OCI-LY7 (cell line): ENCODE measurements around the gene CTNNA3. TPM values are rescaled to one million over a fixed set of nuclear protein-coding genes. Genes with fewer than 3 reads are reported as not detected.

Experiments
- BruUV-seq: library from RNA; stranded (reverse); fragments of 400-500 nt; replicated peaks from 2 replicates; lab custom pipeline; 2021; lab: Mats Ljungman, UMichigan
- CTCF ChIA-PET: fragments of 300-600 bp; sonication (Branson Sonifier 250); formaldehyde crosslinking; loops from one replicate; lab custom pipeline; 2022; ENCODE audit warnings: antibody characterized with exemption; ENCODE audit not compliant: unreplicated experiment; lab: Charles Lee
- POLR2A ChIA-PET: fragments of 300-600 bp; sonication (Branson Sonifier 250); formaldehyde crosslinking; loops from one replicate; lab custom pipeline; 2022; ENCODE audit warnings: antibody characterized with exemption; lab: Charles Lee
- DNase-seq: peaks from one replicate; pipeline ENCODE4 v3.0.0-alpha.2; 2015; ENCODE audit warnings: low spot score
- H2AFZ ChIP-seq: fragments of 200-600 bp; sonication (generic), shearing (Covaris generic); 2 replicates; pipeline ENCODE4 v1.6.1; 2014; ENCODE audit warnings: mild to moderate bottlenecking, antibody characterized with exemption, low read length, moderate library complexity
- H3K27ac ChIP-seq: fragments of 200-600 bp; sonication (generic); 2 replicates; pipeline ENCODE4 v1.5.1; 2014; ENCODE audit warnings: mixed run types, low read depth, mild to moderate bottlenecking, moderate library complexity, low read length, inconsistent platforms; ENCODE audit not compliant: poor library complexity, severe bottlenecking
- H3K36me3 ChIP-seq: fragments of 200-600 bp; sonication (generic); 2 replicates; pipeline ENCODE4 v1.6.1; 2014; ENCODE audit warnings: mild to moderate bottlenecking, antibody characterized with exemption, low read length, moderate library complexity, mixed read lengths; ENCODE audit not compliant: insufficient read depth
- H3K4me1 ChIP-seq: fragments of 200-600 bp; sonication (generic); 2 replicates; pipeline ENCODE4 v1.5.1; 2014; ENCODE audit warnings: mild to moderate bottlenecking, low read length; ENCODE audit not compliant: insufficient read depth, poor library complexity, severe bottlenecking
- H3K4me2 ChIP-seq: fragments of 200-600 bp; sonication (generic); 2 replicates; pipeline ENCODE4 v1.6.1; 2014; ENCODE audit warnings: mild to moderate bottlenecking, low read length
- H3K4me3 ChIP-seq: fragments of 200-600 bp; sonication (generic); 2 replicates; pipeline ENCODE4 v1.5.1; 2014; ENCODE audit warnings: mild to moderate bottlenecking, low read depth, low read length; ENCODE audit not compliant: poor library complexity, severe bottlenecking
- H3K79me2 ChIP-seq: fragments of 200-600 bp; sonication (generic); 2 replicates; pipeline ENCODE4 v1.6.1; 2016; ENCODE audit warnings: low read depth, mild to moderate bottlenecking, low read length, moderate library complexity, mixed read lengths; ENCODE audit not compliant: insufficient read depth
- H3K9me2 ChIP-seq: fragments of 200-600 bp; sonication (generic); 2 replicates; pipeline ENCODE4 v1.6.1; 2016; ENCODE audit warnings: mild to moderate bottlenecking, low read length, mixed read lengths; ENCODE audit not compliant: insufficient read depth
- H3K9me3 ChIP-seq: fragments of 200-600 bp; sonication (generic); 2 replicates; pipeline ENCODE4 v1.6.1; 2014; ENCODE audit warnings: mild to moderate bottlenecking, mixed run types, low read length, mixed read lengths
- H4K20me1 ChIP-seq: fragments of 200-600 bp; sonication (generic); 2 replicates; pipeline ENCODE4 v1.6.1; 2014; ENCODE audit warnings: mild to moderate bottlenecking, antibody characterized with exemption, low read length, moderate library complexity, mixed read lengths; ENCODE audit not compliant: insufficient read depth
- CTCF ChIP-seq: fragments of 200-600 bp; sonication (generic); conservative IDR thresholded peaks from 2 replicates; pipeline ENCODE4 v1.5.1; 2014; ENCODE audit warnings: mild to moderate bottlenecking, antibody characterized with exemption, low read length, moderate library complexity, mixed read lengths
- EZH2phosphoT487 ChIP-seq: fragments of 200-600 bp; sonication (generic); IDR thresholded peaks from 2 replicates; pipeline ENCODE4 v1.6.1; 2018; ENCODE audit warnings: low read depth, borderline replicate concordance, mild to moderate bottlenecking, mixed run types, antibody characterized with exemption, low read length, moderate library complexity, mixed read lengths
- intact Hi-C: fragments of 100-400 bp; cut with micrococcal nuclease; formaldehyde crosslinking; loops from one replicate; pipeline ENCODE4 v1.10.0; 2022; ENCODE audit not compliant: unreplicated experiment
- total RNA-seq, 2 experiments: library from RNA; depleted of rRNA in 1 of 2; stranded (reverse); fragments of >200 nt in 1 of 2; shearing (Covaris generic) in 1 of 2; gene quantifications; 2 replicates each; pipeline ENCODE4 v1.2.3, GENCODE V29; 2014 to 2022

The CTNNA3 gene
- total RNA-seq, 2 experiments from 2014 or later, result not detected

GRCh38 chr10:66162560-66163143 is 1533.3 kb downstream of the CTNNA3 start:
- Histone ChIP-seq H3K79me2 (no peaks in the 10 kb centered on the region), H3K4me1 (no peaks in the 10 kb centered on the region), H3K9me2 (no peaks in the 10 kb centered on the region), H3K4me3 (no peak overlapping the region), H3K27ac (no peak overlapping the region), H3K9me3 (no peaks in the 10 kb centered on the region), H3K36me3 (no peaks in the 10 kb centered on the region), H2AFZ (no peak overlapping the region), H3K4me2 (no peak overlapping the region), H4K20me1 (no peaks in the 10 kb centered on the region)
- no peak for DNase-seq
- BruUV-seq, result no TSS peak
- no peak for TF ChIP-seq CTCF
- ChIA-PET POLR2A (interaction anchor here (1.1 kb wide), 1 partner anchor 43 kb away, joined by 3 read pairs; no protein-coding TSS in a partner anchor), CTCF (no interaction called here)
- intact Hi-C loops, result no loop called here

GRCh38 chr10:66151346-66151745 is 1544.6 kb downstream of the CTNNA3 start:
- intact Hi-C loops, result no loop called here
- no peak for DNase-seq
- Histone ChIP-seq H3K27ac (no peak overlapping the region), H3K79me2 (no peaks in the 10 kb centered on the region), H3K9me2 (no peaks in the 10 kb centered on the region), H2AFZ (no peak overlapping the region), H4K20me1 (no peaks in the 10 kb centered on the region), H3K9me3 (no peaks in the 10 kb centered on the region), H3K4me3 (no peak overlapping the region), H3K4me2 (no peak overlapping the region), H3K36me3 (no peaks in the 10 kb centered on the region), H3K4me1 (no peaks in the 10 kb centered on the region)
- ChIA-PET POLR2A (no interaction called here), CTCF (no interaction called here)
- TF ChIP-seq EZH2phosphoT487 (no peak), CTCF (no peak)
- no TSS peak for BruUV-seq

GRCh38 chr10:66148312-66148711 is 1547.7 kb downstream of the CTNNA3 start:
- no peaks in the 10 kb centered on the region for H4K20me1 ChIP-seq
- CTCF ChIA-PET, result no interaction called here
- POLR2A ChIA-PET, result no interaction called here
- no peaks in the 10 kb centered on the region for H3K79me2 ChIP-seq
- no TSS peak for BruUV-seq
- no peaks in the 10 kb centered on the region for H3K9me2 ChIP-seq
- H3K4me1 ChIP-seq, result no peaks in the 10 kb centered on the region
- no peaks in the 10 kb centered on the region for H3K9me3 ChIP-seq
- DNase-seq, result no peak
- H3K27ac ChIP-seq, result no peak overlapping the region
- no peaks in the 10 kb centered on the region for H3K36me3 ChIP-seq
- no peak overlapping the region for H2AFZ ChIP-seq
- H3K4me2 ChIP-seq, result no peak overlapping the region
- intact Hi-C loops, result no loop called here
- no peak overlapping the region for H3K4me3 ChIP-seq
- TF ChIP-seq EZH2phosphoT487 (no peak), CTCF (no peak)
